IMR-90 (cell line): Measurements from ENCODE around the gene SNAP91. TPM values are rescaled to one million over a fixed set of nuclear protein-coding genes. Genes with fewer than 3 reads are reported as not detected.

Experiments used
- ATAC-seq: fragments of 200-7000 bp; cut with Tn5 transposase; 2 replicates; pipeline ENCODE4 v1.9.1; 2020; ENCODE audit warnings: low read depth, mild to moderate bottlenecking, moderate library complexity
- BruUV-seq: library from RNA; stranded (reverse); fragments of 400-500 nt; replicated peaks from 2 replicates; lab custom pipeline; 2021; lab: Mats Ljungman, UMichigan
- CTCF ChIA-PET: fragments of 300-600 bp; formaldehyde crosslinking; extraction: SDS; loops from one replicate; lab custom pipeline; 2021; ENCODE audit warnings: antibody characterized with exemption; lab: Yijun Ruan, JAX
- POLR2A ChIA-PET: fragments of 300-600 bp; sonication (Branson Sonifier 250); formaldehyde crosslinking; loops from one replicate; lab custom pipeline; 2022; ENCODE audit warnings: antibody characterized with exemption; ENCODE audit not compliant: unreplicated experiment; lab: Charles Lee
- DNase-seq: peaks from one replicate; pipeline ENCODE4 v3.0.0; 2013
- H2AFZ ChIP-seq: replicated peaks from 2 replicates; pipeline ENCODE3; 2013; ENCODE audit warnings: low read length, mild to moderate bottlenecking; ENCODE audit not compliant: poor library complexity
- H2AK5ac ChIP-seq: 2 replicates; pipeline ENCODE4 v1.6.1; 2013; ENCODE audit warnings: low read depth, low read length, inconsistent platforms
- H2AK9ac ChIP-seq: replicated peaks from 2 replicates; pipeline ENCODE3; 2013; ENCODE audit warnings: mild to moderate bottlenecking, low read depth, low read length, moderate library complexity; ENCODE audit not compliant: poor library complexity
- H2BK120ac ChIP-seq: 2 replicates; pipeline ENCODE4 v1.6.1; 2013; ENCODE audit warnings: low read depth, low read length, inconsistent platforms
- H2BK15ac ChIP-seq: 3 replicates; pipeline ENCODE4 v1.6.1; 2013; ENCODE audit warnings: low read depth, low read length, inconsistent platforms
- H2BK20ac ChIP-seq: 2 replicates; pipeline ENCODE4 v1.6.1; 2013; ENCODE audit warnings: low read depth, mild to moderate bottlenecking, inconsistent platforms, low read length, moderate library complexity
- H2BK5ac ChIP-seq: 2 replicates; pipeline ENCODE4 v1.6.1; 2013; ENCODE audit warnings: mild to moderate bottlenecking, low read depth, low read length, inconsistent platforms; ENCODE audit not compliant: poor library complexity, severe bottlenecking
- H3K14ac ChIP-seq: replicated peaks from 2 replicates; pipeline ENCODE4 v1.6.1; 2013; ENCODE audit warnings: low read depth, low read length, inconsistent platforms
- H3K18ac ChIP-seq: 2 replicates; pipeline ENCODE4 v1.6.1; 2013; ENCODE audit warnings: low read depth, low read length, control low read depth
- H3K23ac ChIP-seq: 2 replicates; pipeline ENCODE4 v1.6.1; 2013; ENCODE audit warnings: low read depth, low read length, inconsistent platforms
- H3K27ac ChIP-seq: 2 replicates; pipeline ENCODE4 v1.5.1; 2013; ENCODE audit warnings: mild to moderate bottlenecking, control low read depth, low read length; ENCODE audit not compliant: insufficient read depth
- H3K27me3 ChIP-seq: 2 replicates; pipeline ENCODE4 v1.6.1; 2013; ENCODE audit warnings: low read length; ENCODE audit not compliant: control insufficient read depth, insufficient read depth
- H3K36me3 ChIP-seq: 2 replicates; pipeline ENCODE4 v1.6.1; 2013; ENCODE audit warnings: low read length, mixed read lengths; ENCODE audit not compliant: control insufficient read depth, insufficient read depth
- H3K4ac ChIP-seq: 2 replicates; pipeline ENCODE4 v1.6.1; 2013; ENCODE audit warnings: low read depth, low read length, inconsistent platforms
- H3K4me1 ChIP-seq: 2 replicates; pipeline ENCODE4 v1.6.1; 2013; ENCODE audit warnings: low read length, mixed read lengths; ENCODE audit not compliant: control insufficient read depth, insufficient read depth
- H3K4me2 ChIP-seq: 2 replicates; pipeline ENCODE4 v1.6.1; 2013; ENCODE audit warnings: low read depth, mild to moderate bottlenecking, control low read depth, low read length, moderate library complexity
- H3K4me3 ChIP-seq: 2 replicates; pipeline ENCODE4 v1.5.1; 2013; ENCODE audit warnings: low read depth, mild to moderate bottlenecking, control low read depth, low read length, moderate library complexity; ENCODE audit not compliant: insufficient read depth
- H3K56ac ChIP-seq: 2 replicates; pipeline ENCODE4 v1.6.1; 2013; ENCODE audit warnings: low read length, inconsistent platforms; ENCODE audit not compliant: insufficient read depth; ENCODE audit errors: extremely low read depth
- H3K79me1 ChIP-seq, 2 experiments: 2 replicates each; pipeline ENCODE4 v1.6.1; 2013; ENCODE audit warnings: low read length in 2 of 2, inconsistent platforms in 1 of 2, low read depth in 1 of 2
- H3K9ac ChIP-seq: 2 replicates; pipeline ENCODE4 v1.6.1; 2013; ENCODE audit warnings: low read depth, low read length, control low read depth
- H3K9me1 ChIP-seq: 2 replicates; pipeline ENCODE4 v1.6.1; 2013; ENCODE audit warnings: low read length, inconsistent platforms; ENCODE audit not compliant: insufficient read depth
- H3K9me3 ChIP-seq: 2 replicates; pipeline ENCODE4 v1.6.1; 2013; ENCODE audit warnings: low read length; ENCODE audit not compliant: control insufficient read depth, insufficient read depth
- H4K20me1 ChIP-seq: 2 replicates; pipeline ENCODE4 v1.6.1; 2013; ENCODE audit warnings: low read length, inconsistent platforms; ENCODE audit not compliant: insufficient read depth
- H4K5ac ChIP-seq: 2 replicates; pipeline ENCODE4 v1.6.1; 2013; ENCODE audit warnings: mild to moderate bottlenecking, low read depth, low read length, control low read depth
- H4K8ac ChIP-seq, 2 experiments: 2 replicates each; pipeline ENCODE4 v1.6.1; 2013; ENCODE audit warnings: low read depth in 2 of 2, low read length in 2 of 2, control low read depth in 1 of 2, inconsistent platforms in 1 of 2
- H4K91ac ChIP-seq: 2 replicates; pipeline ENCODE4 v1.6.1; 2013; ENCODE audit warnings: low read depth, low read length, inconsistent platforms; ENCODE audit not compliant: insufficient read depth
- BHLHE40 ChIP-seq: fragments of 150-350 bp; IDR thresholded peaks from 2 replicates; pipeline ENCODE4 v1.6.1; 2016; ENCODE audit warnings: mild to moderate bottlenecking, low read depth, low read length
- CEBPB ChIP-seq: IDR thresholded peaks from 2 replicates; pipeline ENCODE4 v1.6.1; 2012; ENCODE audit warnings: low read depth, low read length, improper control_type of control experiment
- CHD1 ChIP-seq: IDR thresholded peaks from 2 replicates; pipeline ENCODE4 v1.6.1; 2012; ENCODE audit warnings: low read depth, low read length, improper control_type of control experiment
- MAFK ChIP-seq: IDR thresholded peaks from 2 replicates; pipeline ENCODE4 v1.6.1; 2012; ENCODE audit warnings: low read depth, low read length, improper control_type of control experiment
- MAZ ChIP-seq: IDR thresholded peaks from 2 replicates; pipeline ENCODE4 v1.6.1; 2012; ENCODE audit warnings: low read depth, mild to moderate bottlenecking, low read length, improper control_type of control experiment, moderate library complexity, borderline replicate concordance
- MXI1 ChIP-seq: IDR thresholded peaks from 2 replicates; pipeline ENCODE4 v1.6.1; 2012; ENCODE audit warnings: low read depth, mild to moderate bottlenecking, low read length, moderate library complexity, borderline replicate concordance
- NFE2L2 ChIP-seq: fragments of 150-350 bp; IDR thresholded peaks from 2 replicates; pipeline ENCODE4 v1.6.1; 2016; ENCODE audit warnings: low read depth, mild to moderate bottlenecking, low read length
- POLR2A ChIP-seq: IDR thresholded peaks from 2 replicates; pipeline ENCODE4 v1.6.1; 2012; ENCODE audit warnings: mild to moderate bottlenecking, low read depth, low read length
- RCOR1 ChIP-seq: IDR thresholded peaks from 2 replicates; pipeline ENCODE4 v1.6.1; 2012; ENCODE audit warnings: mild to moderate bottlenecking, low read length, improper control_type of control experiment; ENCODE audit not compliant: insufficient replicate concordance
- RFX5 ChIP-seq: IDR thresholded peaks from 2 replicates; pipeline ENCODE4 v1.8.0; 2012; ENCODE audit warnings: low read depth, mild to moderate bottlenecking, low read length, moderate library complexity
- SMC3 ChIP-seq: fragments of 150-350 bp; IDR thresholded peaks from 2 replicates; pipeline ENCODE4 v1.6.1; 2016; ENCODE audit warnings: low read depth, mild to moderate bottlenecking, antibody characterized with exemption, low read length, moderate library complexity
- USF2 ChIP-seq: fragments of 150-350 bp; IDR thresholded peaks from 2 replicates; pipeline ENCODE4 v1.6.1; 2017; ENCODE audit warnings: mild to moderate bottlenecking, antibody characterized with exemption, low read length, low read depth
- WGBS, 2 experiments: methylation state at CpG; one replicate each; pipeline versions ENCODE4 v1.1.5 to v1.1.7; 2013; ENCODE audit warnings: missing lambda C conversion rate in 2 of 2; ENCODE audit not compliant: insufficient read length in 1 of 2; ENCODE audit errors: extremely low coverage in 2 of 2; 5-methylcytosine and 5-hydroxymethylcytosine counted together
- dilution Hi-C: fragments of 300-500 bp; cut with HindIII; formaldehyde crosslinking; loops from one replicate; pipeline ENCODE4 v1.14.3; 2018; ENCODE audit warnings: low sequenced_read_pairs; ENCODE audit not compliant: unreplicated experiment
- in situ Hi-C: fragments of 300-500 bp; cut with MboI; formaldehyde crosslinking; loops from 3 replicates; pipeline ENCODE4 v1.14.3; 2019; ENCODE audit warnings: low sequenced_read_pairs, inconsistent platforms, mixed read lengths
- intact Hi-C: fragments of 100-400 bp; cut with micrococcal nuclease; formaldehyde crosslinking; loops from 2 replicates; pipeline ENCODE4 v1.10.0; 2022
- polyA plus RNA-seq, 3 experiments: library from polyadenylated mRNA; depleted of rRNA; stranded (reverse); fragments of >200 nt; gene quantifications; 2 replicates each; pipeline ENCODE4 v1.2.3, GENCODE V29; 2012; ENCODE audit warnings: low replicate concordance in 1 of 3
- total RNA-seq: library from RNA; depleted of rRNA; stranded (reverse); fragments of >200 nt; gene quantifications from 2 replicates; pipeline ENCODE4 v1.2.3, GENCODE V29; 2012
- TF ChIP-seq, protein P1 (sequence below): fragments of 150-350 bp; IDR thresholded peaks from 2 replicates; pipeline ENCODE4 v1.6.1; 2016; ENCODE audit warnings: low read depth, mild to moderate bottlenecking, low read length, moderate library complexity, borderline replicate concordance

Gene SNAP91
- total and polyA plus RNA-seq, 2 of the 4 experiments (the other 2 are of a cell fraction), result not detected

DNA sequence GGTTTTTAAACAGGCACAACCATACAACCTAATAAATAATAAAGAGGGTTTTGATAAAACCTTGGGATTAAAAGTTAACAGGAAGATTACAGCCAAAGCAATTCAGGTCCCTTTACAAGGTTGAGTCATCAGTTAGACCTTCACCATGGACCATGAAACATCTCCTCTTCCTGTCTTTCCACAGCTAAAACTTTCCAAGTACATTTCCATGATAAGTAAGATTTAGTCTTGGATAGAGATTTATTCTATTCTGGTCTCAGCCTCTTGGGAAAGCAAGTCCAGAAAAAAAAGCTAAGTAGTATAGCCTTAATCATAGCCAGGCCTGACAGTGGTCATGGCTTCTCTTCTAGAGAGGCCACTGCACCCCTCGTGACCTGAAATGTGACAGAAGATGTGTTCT is 199.5 kb downstream of the SNAP91 start (continued):
- TF ChIP-seq SMC3 (no peak), BHLHE40 (no peak), NFE2L2 (no peak), POLR2A (no peak), MAFK (no peak)

GRCh38 chr6:83505356-83505755 is 203.5 kb downstream of the SNAP91 start:
- Histone ChIP-seq H2BK120ac (no peak overlapping the region), H4K91ac (no peak overlapping the region), H2AK5ac (no peak overlapping the region), H3K9me3 (no peaks in the 10 kb centered on the region), H3K79me1 (no peaks in the 10 kb centered on the region), H3K18ac (no peak overlapping the region), H3K4me1 (no peaks in the 10 kb centered on the region), H2BK15ac (no peak overlapping the region), H3K9me1 (no peaks in the 10 kb centered on the region), H3K14ac (no peak overlapping the region), H4K5ac (no peak overlapping the region; the same call in 1 of the 2 replicates), H2BK5ac (no peak overlapping the region), H3K4ac (no peak overlapping the region), H3K9ac (no peak overlapping the region), H3K4me3 (no peak overlapping the region), H4K8ac (no peak overlapping the region), H3K27ac (no peak overlapping the region), H3K4me2 (no peak overlapping the region), H2AFZ (no peak overlapping the region), H3K36me3 (no peaks in the 10 kb centered on the region), H3K56ac (no peak overlapping the region), H3K23ac (no peak overlapping the region), H2AK9ac (no peak overlapping the region), H2BK20ac (no peak overlapping the region), H3K27me3 (peaks cover 2% of the 10 kb centered on the region; the same call in 1 of the 2 replicates), H4K20me1 (no peaks in the 10 kb centered on the region)
- ChIA-PET CTCF (interaction anchor here (1.0 to 2.1 kb wide), 3 partner anchors 9 to 438 kb away, joined by 3 to 6 read pairs (median 4); partner anchors contain the start of gene DOP1A), POLR2A (no interaction called here)
- dilution Hi-C loops (loop anchor here (25.0 kb wide), 2 partner anchors 293 to 443 kb away; partner anchors contain the start of genes DOP1A and UBE3D), in situ Hi-C loops (loop anchor here (25.0 kb wide), 1 partner anchor 1243 kb away; no protein-coding TSS in a partner anchor), intact Hi-C loops (no loop called here)
- TF ChIP-seq RCOR1, result no peak
- no peak for TF ChIP-seq MAFK
- TF ChIP-seq NFE2L2, result no peak
- TF ChIP-seq, protein P1, sequence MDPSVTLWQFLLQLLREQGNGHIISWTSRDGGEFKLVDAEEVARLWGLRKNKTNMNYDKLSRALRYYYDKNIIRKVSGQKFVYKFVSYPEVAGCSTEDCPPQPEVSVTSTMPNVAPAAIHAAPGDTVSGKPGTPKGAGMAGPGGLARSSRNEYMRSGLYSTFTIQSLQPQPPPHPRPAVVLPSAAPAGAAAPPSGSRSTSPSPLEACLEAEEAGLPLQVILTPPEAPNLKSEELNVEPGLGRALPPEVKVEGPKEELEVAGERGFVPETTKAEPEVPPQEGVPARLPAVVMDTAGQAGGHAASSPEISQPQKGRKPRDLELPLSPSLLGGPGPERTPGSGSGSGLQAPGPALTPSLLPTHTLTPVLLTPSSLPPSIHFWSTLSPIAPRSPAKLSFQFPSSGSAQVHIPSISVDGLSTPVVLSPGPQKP, result no peak
- no peak for TF ChIP-seq MXI1
- no peak for TF ChIP-seq CHD1
- TF ChIP-seq POLR2A, result no peak
- TF ChIP-seq CEBPB, result no peak
- no peak for TF ChIP-seq SMC3
- TF ChIP-seq BHLHE40, result no peak
- TF ChIP-seq MAZ, result no peak
- TF ChIP-seq RFX5, result no peak
- TF ChIP-seq USF2, result no peak
- WGBS, 2 experiments, result 53% methylated on average over 2 of the region's 4 CpGs; no CpG with 5 or more reads in 1 of the 2 experiments
- ATAC-seq (no peak), DNase-seq (no peak)
- no TSS peak for BruUV-seq
